Endothelial cell of umbilical vein (primary cell): Measurements from ENCODE around the gene PFDN4.

Source experiments
- EZH2 ChIP-seq: IDR thresholded peaks from 2 replicates; pipeline ENCODE4 v1.6.1; 2012; ENCODE audit warnings: borderline replicate concordance, low read depth, mild to moderate bottlenecking, moderate library complexity, low read length, inconsistent platforms; ENCODE audit not compliant: severe bottlenecking
- MYC ChIP-seq: IDR thresholded peaks from one replicate; pipeline ENCODE4 v1.6.1; 2011; ENCODE audit warnings: mild to moderate bottlenecking, low read depth, low read length
- POLR2A ChIP-seq: IDR thresholded peaks from 2 replicates; pipeline ENCODE4 v1.6.1; 2012; ENCODE audit warnings: low read depth, mild to moderate bottlenecking, control low read depth, low read length
- POLR2AphosphoS5 ChIP-seq: IDR thresholded peaks from 2 replicates; pipeline ENCODE4 v1.6.1; 2012; ENCODE audit warnings: low read depth, mild to moderate bottlenecking, control low read depth, low read length, moderate library complexity; ENCODE audit not compliant: insufficient read depth
- TF ChIP-seq, protein P1 (sequence below), 2 donors: IDR thresholded peaks; 1 replicate in 1 of 2; 2 replicates in 1 of 2; pipeline ENCODE4 v1.5.1; 2011; ENCODE audit warnings: low read length in 2 of 2, mild to moderate bottlenecking in 2 of 2, moderate library complexity in 2 of 2, control low read depth in 1 of 2, inconsistent platforms in 1 of 2, low read depth in 1 of 2; ENCODE audit not compliant: insufficient read depth in 1 of 2; ENCODE audit errors: extremely low read depth in 1 of 2

DNA sequence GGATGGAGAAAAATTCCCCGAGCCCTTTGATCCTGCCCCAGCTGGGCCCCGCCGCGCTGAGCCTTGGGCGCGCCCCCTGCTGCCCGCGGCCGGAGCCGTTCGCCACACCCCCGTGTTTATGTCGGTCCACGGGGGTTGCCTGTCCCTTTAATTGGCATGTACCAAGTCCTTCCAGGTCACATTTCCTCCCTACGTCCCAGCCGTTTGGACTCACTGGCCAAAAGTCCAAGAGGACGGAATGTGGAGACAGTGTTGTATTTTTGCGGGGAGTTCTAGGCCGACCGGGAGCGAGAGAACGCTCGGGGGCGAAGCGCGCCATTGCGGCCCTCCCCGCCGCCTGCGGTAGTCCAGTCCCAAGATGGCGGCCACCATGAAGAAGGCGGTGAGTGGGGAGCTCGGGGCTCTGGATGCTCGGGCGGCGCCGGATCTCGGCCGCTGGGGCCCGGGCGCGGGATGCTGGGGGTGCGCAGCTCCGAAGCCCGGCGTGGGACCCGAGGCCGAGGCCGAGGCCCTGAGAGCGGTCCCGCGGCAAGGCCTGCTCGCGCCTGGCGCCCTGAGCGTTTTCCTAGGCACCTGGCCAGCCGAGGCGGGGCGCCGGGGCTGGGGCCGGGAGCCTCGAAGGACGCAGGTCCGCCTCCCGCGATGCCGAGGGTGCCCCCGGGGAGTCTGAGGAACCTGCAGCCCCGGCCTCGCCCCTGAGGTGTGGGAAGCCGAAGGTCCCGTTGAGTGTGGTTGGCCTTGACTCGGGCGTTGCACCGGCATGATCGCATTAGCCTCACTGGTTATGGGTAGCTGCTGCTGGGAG is at the start of gene PFDN4:
- TF ChIP-seq POLR2A, result peak; percentile 67
- TF ChIP-seq, protein P1, sequence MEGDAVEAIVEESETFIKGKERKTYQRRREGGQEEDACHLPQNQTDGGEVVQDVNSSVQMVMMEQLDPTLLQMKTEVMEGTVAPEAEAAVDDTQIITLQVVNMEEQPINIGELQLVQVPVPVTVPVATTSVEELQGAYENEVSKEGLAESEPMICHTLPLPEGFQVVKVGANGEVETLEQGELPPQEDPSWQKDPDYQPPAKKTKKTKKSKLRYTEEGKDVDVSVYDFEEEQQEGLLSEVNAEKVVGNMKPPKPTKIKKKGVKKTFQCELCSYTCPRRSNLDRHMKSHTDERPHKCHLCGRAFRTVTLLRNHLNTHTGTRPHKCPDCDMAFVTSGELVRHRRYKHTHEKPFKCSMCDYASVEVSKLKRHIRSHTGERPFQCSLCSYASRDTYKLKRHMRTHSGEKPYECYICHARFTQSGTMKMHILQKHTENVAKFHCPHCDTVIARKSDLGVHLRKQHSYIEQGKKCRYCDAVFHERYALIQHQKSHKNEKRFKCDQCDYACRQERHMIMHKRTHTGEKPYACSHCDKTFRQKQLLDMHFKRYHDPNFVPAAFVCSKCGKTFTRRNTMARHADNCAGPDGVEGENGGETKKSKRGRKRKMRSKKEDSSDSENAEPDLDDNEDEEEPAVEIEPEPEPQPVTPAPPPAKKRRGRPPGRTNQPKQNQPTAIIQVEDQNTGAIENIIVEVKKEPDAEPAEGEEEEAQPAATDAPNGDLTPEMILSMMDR (IDR thresholded peaks at IDR 0.05; ENCODE audit: extremely low read depth in 1 of 2, insufficient read depth in 1 of 2, low read depth in 1 of 2, low read length in 2 of 2), result peak; percentile 88 to 96
- TF ChIP-seq EZH2, result no peak
- TF ChIP-seq POLR2AphosphoS5, result no peak
- no peak for TF ChIP-seq MYC
